HepG2 (cell line): ENCODE measurements around the gene ALDH3A1. TPM values are rescaled to one million over a fixed set of nuclear protein-coding genes. Genes with fewer than 3 reads are reported as not detected.

ENCODE experiments used
- FOSL2 ChIP-seq: sonication (generic); formaldehyde crosslinking; IDR thresholded peaks from 2 replicates; pipeline ENCODE4 v1.4.0; 2020; ENCODE audit warnings: missing genetic modification reagents
- MBD4 ChIP-seq: IDR thresholded peaks from 2 replicates; pipeline ENCODE4 v1.6.1; 2012; ENCODE audit warnings: low read length, inconsistent platforms, borderline replicate concordance
- MTA1 ChIP-seq: sonication (generic); formaldehyde crosslinking; IDR thresholded peaks from 2 replicates; pipeline ENCODE4 v1.4.0; 2020; ENCODE audit warnings: missing genetic modification reagents, mild to moderate bottlenecking, borderline replicate concordance
- MTF1 ChIP-seq: sonication (generic); formaldehyde crosslinking; IDR thresholded peaks from 2 replicates; pipeline ENCODE4 v1.5.0; 2020; ENCODE audit warnings: missing genetic modification reagents
- SPEN ChIP-seq: sonication (generic); formaldehyde crosslinking; IDR thresholded peaks from 2 replicates; pipeline ENCODE4 v1.5.1; 2020; ENCODE audit warnings: low read depth, mild to moderate bottlenecking, missing genetic modification reagents
- ZNF264 ChIP-seq: sonication (generic); formaldehyde crosslinking; IDR thresholded peaks from 2 replicates; pipeline ENCODE4 v1.4.0; 2020; ENCODE audit warnings: missing genetic modification reagents
- ZNF451 ChIP-seq: sonication (generic); formaldehyde crosslinking; IDR thresholded peaks from 2 replicates; pipeline ENCODE4 v1.5.0; 2020; ENCODE audit warnings: mild to moderate bottlenecking, missing genetic modification reagents
- ZNF672 ChIP-seq: sonication (generic); formaldehyde crosslinking; IDR thresholded peaks from 2 replicates; pipeline ENCODE4 v1.8.1; 2022; ENCODE audit warnings: missing genetic modification reagents
- ZSCAN31 ChIP-seq: sonication (generic); formaldehyde crosslinking; IDR thresholded peaks from 2 replicates; pipeline ENCODE4 v1.5.0; 2020; ENCODE audit warnings: low read depth, mild to moderate bottlenecking, missing genetic modification reagents
- polyA plus RNA-seq, 8 experiments: library from polyadenylated mRNA; depleted of rRNA in 3 of 8; stranded (reverse) in 7 of 8; unstranded in 1 of 8; fragments of >200 nt; fragmentation: Illumina TruSeq in 4 of 8; extraction: Trizol in 4 of 8; gene quantifications; 2 replicates each; pipeline versions ENCODE4 v1.2.1 to v1.2.3, GENCODE V29; 2011 to 2016; ENCODE audit warnings: low read depth in 4 of 8, missing spikeins in 1 of 8, mixed read lengths in 1 of 8; ENCODE audit not compliant: insufficient read depth in 1 of 8
- total RNA-seq, 5 experiments: library from RNA; depleted of rRNA; stranded (reverse); fragments of >200 nt; fragmentation: Illumina TruSeq; extraction: Trizol; gene quantifications; 2 replicates each; pipeline ENCODE4 v1.2.3, GENCODE V29; 2016; ENCODE audit warnings: low read depth in 1 of 5
- TF ChIP-seq, protein P1 (sequence below): sonication (generic); formaldehyde crosslinking; IDR thresholded peaks from 2 replicates; pipeline ENCODE4; 2020; ENCODE audit warnings: missing genetic modification reagents, mild to moderate bottlenecking, borderline replicate concordance
- TF ChIP-seq, protein P2 (sequence below): sonication (generic); formaldehyde crosslinking; IDR thresholded peaks from 2 replicates; pipeline ENCODE4 v1.4.0; 2020; ENCODE audit warnings: missing genetic modification reagents
- TF ChIP-seq, protein P3 (sequence below): IDR thresholded peaks from 2 replicates; pipeline ENCODE4 v1.6.1; 2016; ENCODE audit warnings: low read depth, borderline replicate concordance
- TF ChIP-seq, protein P4 (sequence below), 2 experiments: sonication (generic) in 1 of 2; formaldehyde crosslinking in 1 of 2; IDR thresholded peaks; 2 replicates each; pipeline versions ENCODE4 v1.6.1 to v1.9.0; 2014 to 2022; ENCODE audit warnings: antibody characterized with exemption in 1 of 2, borderline replicate concordance in 1 of 2, inconsistent platforms in 1 of 2, low read depth in 1 of 2, missing genetic modification reagents in 1 of 2
- TF ChIP-seq, protein P5 (sequence below): IDR thresholded peaks from 2 replicates; pipeline ENCODE4 v1.6.1; 2018; ENCODE audit warnings: missing genetic modification reagents
- TF ChIP-seq, protein P6 (sequence below): IDR thresholded peaks from 2 replicates; pipeline ENCODE4 v1.6.1; 2016; ENCODE audit warnings: mild to moderate bottlenecking, missing biosample characterization, missing genetic modification reagents

The ALDH3A1 gene
- total and polyA plus RNA-seq, 2 of the 13 experiments (the other 11 are each of a cell fraction or from before 2014, with no cell fraction given), result 0.07 to 0.62 TPM

DNA sequence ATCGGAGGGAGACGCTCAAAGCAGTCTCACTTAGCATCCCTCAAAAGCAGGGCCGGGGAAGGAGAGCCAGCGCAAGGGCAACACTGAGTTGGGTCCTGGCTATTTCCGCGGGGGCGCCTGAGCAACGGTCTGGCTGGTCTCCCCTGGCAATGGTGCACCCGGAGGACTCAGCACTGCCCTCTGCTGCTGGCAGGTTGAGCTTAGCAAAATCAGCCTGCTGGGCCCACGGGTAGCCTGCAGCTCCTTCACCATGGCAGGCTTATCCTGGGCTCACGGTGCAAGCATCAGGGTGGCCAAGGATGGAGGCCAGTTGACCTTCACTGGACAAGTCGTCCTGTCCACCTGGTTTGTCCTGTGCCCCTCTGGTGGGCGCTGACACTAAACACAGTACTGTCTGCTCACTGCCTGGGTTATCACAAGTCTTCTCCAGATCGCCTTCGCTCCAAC, 14.4 kb upstream of the ALDH3A1 start (continued):
- TF ChIP-seq, protein P1, sequence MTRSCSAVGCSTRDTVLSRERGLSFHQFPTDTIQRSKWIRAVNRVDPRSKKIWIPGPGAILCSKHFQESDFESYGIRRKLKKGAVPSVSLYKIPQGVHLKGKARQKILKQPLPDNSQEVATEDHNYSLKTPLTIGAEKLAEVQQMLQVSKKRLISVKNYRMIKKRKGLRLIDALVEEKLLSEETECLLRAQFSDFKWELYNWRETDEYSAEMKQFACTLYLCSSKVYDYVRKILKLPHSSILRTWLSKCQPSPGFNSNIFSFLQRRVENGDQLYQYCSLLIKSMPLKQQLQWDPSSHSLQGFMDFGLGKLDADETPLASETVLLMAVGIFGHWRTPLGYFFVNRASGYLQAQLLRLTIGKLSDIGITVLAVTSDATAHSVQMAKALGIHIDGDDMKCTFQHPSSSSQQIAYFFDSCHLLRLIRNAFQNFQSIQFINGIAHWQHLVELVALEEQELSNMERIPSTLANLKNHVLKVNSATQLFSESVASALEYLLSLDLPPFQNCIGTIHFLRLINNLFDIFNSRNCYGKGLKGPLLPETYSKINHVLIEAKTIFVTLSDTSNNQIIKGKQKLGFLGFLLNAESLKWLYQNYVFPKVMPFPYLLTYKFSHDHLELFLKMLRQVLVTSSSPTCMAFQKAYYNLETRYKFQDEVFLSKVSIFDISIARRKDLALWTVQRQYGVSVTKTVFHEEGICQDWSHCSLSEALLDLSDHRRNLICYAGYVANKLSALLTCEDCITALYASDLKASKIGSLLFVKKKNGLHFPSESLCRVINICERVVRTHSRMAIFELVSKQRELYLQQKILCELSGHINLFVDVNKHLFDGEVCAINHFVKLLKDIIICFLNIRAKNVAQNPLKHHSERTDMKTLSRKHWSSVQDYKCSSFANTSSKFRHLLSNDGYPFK, result 0 out of 2 replicates have a peak, but pooled peaks have one; percentile 26
- TF ChIP-seq ZSCAN31 (no peak), ZNF672 (CRISPR knock-in tag) (no peak), ZNF264 (CRISPR knock-in tag) (no peak), MBD4 (no peak), SPEN (peak; percentile 31; the same call in 1 of the 2 replicates), FOSL2 (CRISPR knock-in tag) (peak; percentile 29; the same call in 1 of the 2 replicates), MTA1 (CRISPR knock-in tag) (no peak; the same call in 1 of the 2 replicates), MTF1 (CRISPR knock-in tag) (no peak), ZNF451 (0 out of 2 replicates have a peak, but pooled peaks have one; percentile 40)
- TF ChIP-seq, protein P2, sequence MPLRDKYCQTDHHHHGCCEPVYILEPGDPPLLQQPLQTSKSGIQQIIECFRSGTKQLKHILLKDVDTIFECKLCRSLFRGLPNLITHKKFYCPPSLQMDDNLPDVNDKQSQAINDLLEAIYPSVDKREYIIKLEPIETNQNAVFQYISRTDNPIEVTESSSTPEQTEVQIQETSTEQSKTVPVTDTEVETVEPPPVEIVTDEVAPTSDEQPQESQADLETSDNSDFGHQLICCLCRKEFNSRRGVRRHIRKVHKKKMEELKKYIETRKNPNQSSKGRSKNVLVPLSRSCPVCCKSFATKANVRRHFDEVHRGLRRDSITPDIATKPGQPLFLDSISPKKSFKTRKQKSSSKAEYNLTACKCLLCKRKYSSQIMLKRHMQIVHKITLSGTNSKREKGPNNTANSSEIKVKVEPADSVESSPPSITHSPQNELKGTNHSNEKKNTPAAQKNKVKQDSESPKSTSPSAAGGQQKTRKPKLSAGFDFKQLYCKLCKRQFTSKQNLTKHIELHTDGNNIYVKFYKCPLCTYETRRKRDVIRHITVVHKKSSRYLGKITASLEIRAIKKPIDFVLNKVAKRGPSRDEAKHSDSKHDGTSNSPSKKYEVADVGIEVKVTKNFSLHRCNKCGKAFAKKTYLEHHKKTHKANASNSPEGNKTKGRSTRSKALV (CRISPR knock-in tag), result no peak
- TF ChIP-seq, protein P3, sequence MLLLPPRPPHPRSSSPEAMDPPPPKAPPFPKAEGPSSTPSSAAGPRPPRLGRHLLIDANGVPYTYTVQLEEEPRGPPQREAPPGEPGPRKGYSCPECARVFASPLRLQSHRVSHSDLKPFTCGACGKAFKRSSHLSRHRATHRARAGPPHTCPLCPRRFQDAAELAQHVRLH (CRISPR knock-in tag), result no peak
- TF ChIP-seq, protein P4, sequence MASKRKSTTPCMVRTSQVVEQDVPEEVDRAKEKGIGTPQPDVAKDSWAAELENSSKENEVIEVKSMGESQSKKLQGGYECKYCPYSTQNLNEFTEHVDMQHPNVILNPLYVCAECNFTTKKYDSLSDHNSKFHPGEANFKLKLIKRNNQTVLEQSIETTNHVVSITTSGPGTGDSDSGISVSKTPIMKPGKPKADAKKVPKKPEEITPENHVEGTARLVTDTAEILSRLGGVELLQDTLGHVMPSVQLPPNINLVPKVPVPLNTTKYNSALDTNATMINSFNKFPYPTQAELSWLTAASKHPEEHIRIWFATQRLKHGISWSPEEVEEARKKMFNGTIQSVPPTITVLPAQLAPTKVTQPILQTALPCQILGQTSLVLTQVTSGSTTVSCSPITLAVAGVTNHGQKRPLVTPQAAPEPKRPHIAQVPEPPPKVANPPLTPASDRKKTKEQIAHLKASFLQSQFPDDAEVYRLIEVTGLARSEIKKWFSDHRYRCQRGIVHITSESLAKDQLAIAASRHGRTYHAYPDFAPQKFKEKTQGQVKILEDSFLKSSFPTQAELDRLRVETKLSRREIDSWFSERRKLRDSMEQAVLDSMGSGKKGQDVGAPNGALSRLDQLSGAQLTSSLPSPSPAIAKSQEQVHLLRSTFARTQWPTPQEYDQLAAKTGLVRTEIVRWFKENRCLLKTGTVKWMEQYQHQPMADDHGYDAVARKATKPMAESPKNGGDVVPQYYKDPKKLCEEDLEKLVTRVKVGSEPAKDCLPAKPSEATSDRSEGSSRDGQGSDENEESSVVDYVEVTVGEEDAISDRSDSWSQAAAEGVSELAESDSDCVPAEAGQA (IDR thresholded peaks at IDR 0.05; ENCODE audit: low read depth), result no peak
- TF ChIP-seq, protein P4 (CRISPR knock-in tag; IDR thresholded peaks at IDR 0.05; ENCODE audit: borderline replicate concordance), result no peak
- TF ChIP-seq, protein P5, sequence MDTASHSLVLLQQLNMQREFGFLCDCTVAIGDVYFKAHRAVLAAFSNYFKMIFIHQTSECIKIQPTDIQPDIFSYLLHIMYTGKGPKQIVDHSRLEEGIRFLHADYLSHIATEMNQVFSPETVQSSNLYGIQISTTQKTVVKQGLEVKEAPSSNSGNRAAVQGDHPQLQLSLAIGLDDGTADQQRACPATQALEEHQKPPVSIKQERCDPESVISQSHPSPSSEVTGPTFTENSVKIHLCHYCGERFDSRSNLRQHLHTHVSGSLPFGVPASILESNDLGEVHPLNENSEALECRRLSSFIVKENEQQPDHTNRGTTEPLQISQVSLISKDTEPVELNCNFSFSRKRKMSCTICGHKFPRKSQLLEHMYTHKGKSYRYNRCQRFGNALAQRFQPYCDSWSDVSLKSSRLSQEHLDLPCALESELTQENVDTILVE, result no peak
- TF ChIP-seq, protein P6, sequence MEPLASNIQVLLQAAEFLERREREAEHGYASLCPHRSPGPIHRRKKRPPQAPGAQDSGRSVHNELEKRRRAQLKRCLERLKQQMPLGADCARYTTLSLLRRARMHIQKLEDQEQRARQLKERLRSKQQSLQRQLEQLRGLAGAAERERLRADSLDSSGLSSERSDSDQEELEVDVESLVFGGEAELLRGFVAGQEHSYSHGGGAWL (CRISPR knock-in tag), result no peak
